Keratinocyte (primary cell): Measurements from ENCODE around the gene VPS41.

ENCODE experiments used
- CTCF ChIP-seq, 3 experiments: IDR thresholded peaks in 1 of 3; conservative IDR thresholded peaks in 1 of 3; optimal IDR thresholded peaks in 1 of 3; 2 replicates in 2 of 3; 3 replicates in 1 of 3; pipeline versions ENCODE3 to v1.5.1; 2011; ENCODE audit warnings: low read length in 3 of 3, mild to moderate bottlenecking in 3 of 3, moderate library complexity in 2 of 3, control low read depth in 1 of 3, inconsistent platforms in 1 of 3; ENCODE audit not compliant: insufficient read depth in 2 of 3; ENCODE audit errors: extremely low read depth in 1 of 3
- EZH2 ChIP-seq: IDR thresholded peaks from one replicate; pipeline ENCODE4 v1.6.1; 2012; ENCODE audit warnings: inconsistent platforms, mild to moderate bottlenecking, low read length, moderate library complexity

GRCh38 chr7:38838725-38839385 lies 70.1 kb downstream of the VPS41 start:
- TF ChIP-seq CTCF (optimal IDR thresholded peaks at IDR 0.05 in 1 of 3, IDR thresholded peaks at IDR 0.05 in 1 of 3, conservative IDR thresholded peaks at IDR 0.05 in 1 of 3; ENCODE audit: extremely low read depth in 1 of 3, insufficient read depth in 2 of 3, low read length in 3 of 3): no peak
- TF ChIP-seq EZH2: no peak
